Naive thymus-derived CD8-positive, alpha-beta T cell (primary cell): ENCODE results near the gene ADGRG4. TPM values are rescaled to one million over a fixed set of nuclear protein-coding genes. Genes with fewer than 3 reads are reported as not detected.
"Not testable (repeated sequence)": the region's sequence is repeated elsewhere in the genome, so short reads cannot be mapped to it uniquely, and the experiment has no call there.

Source experiments
- ATAC-seq, 2 donors: fragments of 150-1000 bp; cut with Tn5 transposase in 1 of 2; sonication (Bioruptor Pico), chemical (Tn5 transposase) in 1 of 2; 1 replicate in 1 of 2; 2 replicates in 1 of 2; pipeline ENCODE4 v1.10.0; 2021; ENCODE audit warnings: mild to moderate bottlenecking in 2 of 2, moderate library complexity in 2 of 2
- POLR2A ChIA-PET: fragments of 350-600 bp; sonication (Branson Sonifier 250); formaldehyde crosslinking; loops from one replicate; lab custom pipeline; 2021; ENCODE audit warnings: antibody characterized with exemption; lab: Charles Lee
- DNase-seq, 10 donors: peaks; one replicate each; pipeline versions ENCODE4 v3.0.0 to v3.0.0-alpha.2; 2020 to 2022
- H3K27ac Mint-ChIP-seq, 10 donors: one replicate each; pipeline ENCODE4 v1.8.0; 2020 to 2022; ENCODE audit warnings: mild to moderate bottlenecking in 10 of 10, mixed read lengths in 10 of 10, moderate library complexity in 4 of 10, inconsistent platforms in 1 of 10
- H3K27me3 Mint-ChIP-seq, 5 donors: one replicate each; pipeline ENCODE4 v1.8.0; 2021 to 2022; ENCODE audit warnings: mixed read lengths in 5 of 5
- H3K36me3 Mint-ChIP-seq, 3 donors: one replicate each; pipeline ENCODE4 v1.8.0; 2020 to 2022; ENCODE audit warnings: mixed read lengths in 3 of 3, mild to moderate bottlenecking in 2 of 3, inconsistent platforms in 1 of 3
- H3K4me1 Mint-ChIP-seq, 4 donors: one replicate each; pipeline ENCODE4 v1.8.0; 2021 to 2022; ENCODE audit warnings: mixed read lengths in 4 of 4
- H3K4me3 Mint-ChIP-seq, 10 donors: one replicate each; pipeline ENCODE4 v1.8.0; 2020 to 2022; ENCODE audit warnings: mild to moderate bottlenecking in 10 of 10, mixed read lengths in 10 of 10, moderate library complexity in 6 of 10, inconsistent platforms in 1 of 10
- H3K9me3 Mint-ChIP-seq, 9 donors: one replicate each; pipeline ENCODE4 v1.8.0; 2020 to 2022; ENCODE audit warnings: mixed read lengths in 9 of 9, mild to moderate bottlenecking in 3 of 9, inconsistent platforms in 1 of 9, moderate library complexity in 1 of 9
- polyA plus RNA-seq, 3 donors: library from polyadenylated mRNA; unstranded; fragments of 300-500 nt; fragmentation: Illumina TruSeq; gene quantifications; one replicate each; pipeline ENCODE4 v1.2.3, GENCODE V29; 2021
- total RNA-seq, 8 experiments: library from RNA in 2 of 8; stranded (reverse) in 2 of 8; gene quantifications; one replicate each; pipeline ENCODE4 v1.2.3 and lab custom pipeline; 2021 to 2026

ADGRG4 gene
- total and polyA plus RNA-seq, 5 experiments from 2014 or later: not detected

DNA sequence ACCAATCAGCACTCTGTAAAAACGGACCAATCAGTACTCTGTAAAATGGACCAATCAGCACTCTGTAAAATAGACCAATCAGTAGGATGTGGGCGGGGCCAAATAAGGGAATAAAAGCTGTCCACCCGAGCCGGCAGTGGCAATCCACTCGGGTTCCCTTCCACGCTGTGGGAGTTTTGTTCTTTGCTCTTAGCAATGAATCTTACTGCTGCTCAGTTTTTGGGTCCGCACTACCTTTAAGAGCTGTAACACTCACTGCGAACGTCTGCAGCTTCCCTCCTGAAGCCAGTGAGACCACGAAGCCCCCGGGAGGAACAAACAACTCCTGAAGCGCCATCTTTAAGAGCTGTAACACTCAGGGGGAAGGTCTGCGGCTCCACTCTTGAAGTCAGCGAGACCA, 120.6 kb downstream of the ADGRG4 start:
- POLR2A ChIA-PET: no interaction called here

DNA sequence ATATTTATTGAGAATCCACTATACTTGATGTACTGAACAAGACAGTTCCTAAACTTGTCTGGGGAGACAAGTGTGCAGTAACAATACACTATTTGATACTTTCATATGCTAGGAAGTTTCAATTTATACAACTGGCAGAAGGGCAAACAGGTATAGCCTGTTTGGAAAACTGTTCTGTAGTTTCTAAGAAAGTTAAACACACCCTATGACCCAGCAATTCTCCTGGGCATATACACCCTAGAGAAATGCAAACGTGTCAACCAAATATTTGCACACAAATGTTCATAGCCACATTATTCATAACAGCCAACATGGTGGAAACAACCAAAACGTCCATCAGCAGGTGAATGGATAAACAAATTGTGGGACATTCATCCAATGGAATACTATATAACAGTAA, 123.0 kb downstream of the ADGRG4 start:
- H3K27ac Mint-ChIP-seq: no peak overlapping the region
- H3K9me3 Mint-ChIP-seq: peaks cover 0 to 2% (median 0%) of the 10 kb centered on the region in 9 donors
- no peak for DNase-seq
- no peak for ATAC-seq
- no peaks in the 10 kb centered on the region for H3K27me3 Mint-ChIP-seq
- H3K36me3 Mint-ChIP-seq: no peaks in the 10 kb centered on the region
- H3K4me3 Mint-ChIP-seq: no peak overlapping the region
- POLR2A ChIA-PET: no interaction called here
- H3K4me1 Mint-ChIP-seq: no peaks in the 10 kb centered on the region

More for the DNA sequence above, 120.6 kb downstream of the ADGRG4 start:
- no peak overlapping the region for H3K27ac Mint-ChIP-seq
- no peaks in the 10 kb centered on the region for H3K36me3 Mint-ChIP-seq
- H3K27me3 Mint-ChIP-seq: peaks cover 0 to 2% (median 0%) of the 10 kb centered on the region in 5 donors
- no peak overlapping the region for H3K4me3 Mint-ChIP-seq
- H3K9me3 Mint-ChIP-seq: peaks cover 0 to 2% (median 0%) of the 10 kb centered on the region in 9 donors
- DNase-seq: no peak
- no peaks in the 10 kb centered on the region for H3K4me1 Mint-ChIP-seq
- no peak for ATAC-seq

DNA sequence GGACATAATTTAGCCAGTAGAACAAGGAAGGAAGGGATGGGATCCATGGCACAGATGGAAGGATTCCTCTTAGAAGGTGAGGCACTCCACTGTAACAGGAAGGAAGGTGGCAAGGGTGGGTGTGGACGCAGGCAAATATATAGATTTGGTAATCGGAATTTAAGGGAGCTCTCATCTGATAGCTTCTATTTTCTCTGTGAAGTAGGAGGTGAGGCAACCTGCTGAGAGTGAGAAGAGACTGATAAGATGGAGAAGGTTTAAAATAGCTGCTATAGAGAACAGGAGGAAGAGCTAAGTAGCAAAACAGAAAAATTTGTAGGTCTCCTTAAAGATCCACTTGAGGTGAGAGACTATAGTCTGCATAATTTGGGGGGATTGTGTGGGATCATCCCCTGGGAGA, 125.2 kb downstream of the ADGRG4 start:
- POLR2A ChIA-PET: no interaction called here
- ATAC-seq (no peak), DNase-seq (no peak)
- Mint-ChIP-seq H3K4me1 (peaks cover 0 to 2% (median 1%) of the 10 kb centered on the region in 4 donors), H3K36me3 (no peaks in the 10 kb centered on the region), H3K4me3 (no peak overlapping the region), H3K9me3 (no peaks in the 10 kb centered on the region), H3K27me3 (no peaks in the 10 kb centered on the region), H3K27ac (no peak overlapping the region)

DNA sequence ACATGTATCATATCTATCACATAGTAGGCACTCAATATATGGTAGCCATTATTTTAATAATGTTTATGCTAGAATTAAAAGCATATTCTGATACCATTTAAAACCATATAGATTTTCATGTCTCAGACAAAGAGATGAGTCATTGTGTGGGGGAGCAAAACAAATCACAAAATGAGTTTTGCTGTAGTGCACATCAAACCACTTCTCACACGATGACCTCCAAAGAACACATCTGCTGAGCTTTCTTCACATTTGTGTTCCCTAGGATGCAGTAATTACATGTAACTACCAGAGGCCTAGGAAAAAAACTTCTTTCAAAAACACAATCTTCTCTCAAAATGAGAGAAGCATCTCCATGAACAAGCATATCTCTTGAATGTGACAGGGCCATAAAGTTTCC, 130.9 kb downstream of the ADGRG4 start:
- H3K27me3 Mint-ChIP-seq: no peaks in the 10 kb centered on the region
- H3K9me3 Mint-ChIP-seq: no peaks in the 10 kb centered on the region
- H3K4me3 Mint-ChIP-seq: no peak overlapping the region
- H3K27ac Mint-ChIP-seq: no peak overlapping the region
- peaks cover 0 to 5% (median 2%) of the 10 kb centered on the region in 4 donors for H3K4me1 Mint-ChIP-seq
- POLR2A ChIA-PET: no interaction called here
- no peaks in the 10 kb centered on the region for H3K36me3 Mint-ChIP-seq
- ATAC-seq (no peak), DNase-seq (no peak)

DNA sequence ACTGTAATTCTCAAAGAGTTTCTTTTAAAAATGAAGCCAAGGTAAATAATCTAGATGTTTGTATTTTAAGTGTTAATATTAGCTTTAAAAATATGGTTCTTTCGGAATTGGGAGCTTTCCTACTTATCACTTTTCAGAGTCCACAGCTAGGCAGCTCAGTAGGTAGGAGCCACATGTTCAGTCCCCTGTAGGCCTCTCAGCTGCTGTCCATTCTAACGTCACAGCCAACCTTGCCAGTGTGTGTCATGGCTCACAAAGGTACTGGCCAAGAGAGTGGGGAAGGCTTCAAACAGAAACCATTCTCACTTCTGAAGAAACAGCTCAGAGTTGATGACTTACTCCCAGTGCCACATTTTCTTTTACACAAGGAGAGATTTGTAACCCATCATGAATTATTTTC, 137.0 kb downstream of the ADGRG4 start:
- no peaks in the 10 kb centered on the region for H3K36me3 Mint-ChIP-seq
- DNase-seq (no peak), ATAC-seq (no peak)
- H3K27me3 Mint-ChIP-seq: peaks cover 0 to 2% (median 0%) of the 10 kb centered on the region in 5 donors
- H3K4me3 Mint-ChIP-seq: no peak overlapping the region
- POLR2A ChIA-PET: no interaction called here
- peaks cover 0 to 3% (median 1%) of the 10 kb centered on the region in 4 donors for H3K4me1 Mint-ChIP-seq
- no peaks in the 10 kb centered on the region for H3K9me3 Mint-ChIP-seq
- H3K27ac Mint-ChIP-seq: no peak overlapping the region

DNA sequence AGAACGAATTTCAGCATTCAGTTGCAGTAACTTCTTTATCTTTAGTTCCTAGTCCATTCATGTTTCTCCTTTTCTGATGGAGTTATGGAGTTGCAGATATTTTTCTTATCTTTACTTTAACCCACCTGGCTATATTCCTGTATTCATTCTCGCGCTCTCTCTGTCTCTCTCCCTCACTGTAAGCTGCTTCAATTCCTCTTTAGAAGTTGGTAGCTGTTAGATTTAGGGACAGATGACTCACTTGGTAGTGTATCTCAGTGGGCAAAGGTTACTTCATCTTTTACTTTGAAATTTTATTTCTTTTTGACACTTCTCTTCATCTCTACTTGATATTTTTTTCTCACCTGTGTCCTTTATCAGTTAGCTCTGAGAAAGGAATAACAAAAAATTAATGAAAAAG, 137.4 kb downstream of the ADGRG4 start:
- H3K4me3 Mint-ChIP-seq: no peak overlapping the region
- H3K27ac Mint-ChIP-seq: no peak overlapping the region
- peaks cover 0 to 3% (median 1%) of the 10 kb centered on the region in 4 donors for H3K4me1 Mint-ChIP-seq
- POLR2A ChIA-PET: no interaction called here
- H3K36me3 Mint-ChIP-seq: no peaks in the 10 kb centered on the region
- DNase-seq (no peak), ATAC-seq (no peak)
- H3K27me3 Mint-ChIP-seq: peaks cover 0 to 2% (median 0%) of the 10 kb centered on the region in 5 donors
- H3K9me3 Mint-ChIP-seq: no peaks in the 10 kb centered on the region

DNA sequence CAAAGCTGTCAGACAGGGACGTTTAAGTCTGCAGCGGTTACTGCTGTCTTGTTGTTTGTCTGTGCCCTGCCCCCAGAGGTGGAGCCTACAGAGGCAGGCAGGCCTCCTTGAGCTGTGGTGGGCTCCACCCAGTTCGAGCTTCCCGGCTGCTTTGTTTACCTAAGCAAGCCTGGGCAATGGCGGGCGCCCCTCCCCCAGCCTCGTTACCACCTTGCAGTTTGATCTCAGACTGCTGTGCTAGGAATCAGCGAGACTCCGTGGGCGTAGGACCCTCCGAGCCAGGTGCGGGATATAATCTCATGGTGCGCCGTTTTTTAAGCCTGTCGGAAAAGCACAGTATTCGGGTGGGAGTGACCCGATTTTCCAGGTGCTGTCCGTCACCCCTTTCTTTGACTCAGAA, 144.9 kb downstream of the ADGRG4 start:
- ATAC-seq, H3K9me3 Mint-ChIP-seq, DNase-seq, H3K27me3 Mint-ChIP-seq, POLR2A ChIA-PET, H3K4me3 Mint-ChIP-seq, H3K27ac Mint-ChIP-seq, H3K4me1 Mint-ChIP-seq, H3K36me3 Mint-ChIP-seq: not testable (repeated sequence)

DNA sequence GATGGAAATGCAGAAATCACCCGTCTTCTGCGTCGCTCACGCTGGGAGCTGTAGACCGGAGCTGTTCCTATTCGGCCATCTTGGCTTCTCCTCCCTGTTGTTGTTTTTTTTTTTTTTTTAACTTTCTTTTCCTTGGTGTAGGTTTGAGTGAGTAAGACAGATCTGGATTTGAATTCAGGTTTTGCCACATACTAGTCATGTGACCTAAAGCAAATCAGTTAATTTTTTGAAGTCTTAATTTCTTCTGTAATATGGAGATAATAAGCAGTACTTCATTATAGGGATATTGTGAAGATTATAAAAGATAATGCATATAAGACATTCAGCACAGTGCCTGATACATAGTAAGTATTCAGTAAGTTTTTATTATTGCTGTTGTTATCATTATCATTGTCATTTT, 145.4 kb downstream of the ADGRG4 start:
- no peaks in the 10 kb centered on the region for H3K9me3 Mint-ChIP-seq
- no peak overlapping the region for H3K4me3 Mint-ChIP-seq
- no peaks in the 10 kb centered on the region for H3K36me3 Mint-ChIP-seq
- DNase-seq: no peak
- POLR2A ChIA-PET: no interaction called here
- no peaks in the 10 kb centered on the region for H3K27me3 Mint-ChIP-seq
- no peak for ATAC-seq
- H3K27ac Mint-ChIP-seq: no peak overlapping the region
- no peaks in the 10 kb centered on the region for H3K4me1 Mint-ChIP-seq

DNA sequence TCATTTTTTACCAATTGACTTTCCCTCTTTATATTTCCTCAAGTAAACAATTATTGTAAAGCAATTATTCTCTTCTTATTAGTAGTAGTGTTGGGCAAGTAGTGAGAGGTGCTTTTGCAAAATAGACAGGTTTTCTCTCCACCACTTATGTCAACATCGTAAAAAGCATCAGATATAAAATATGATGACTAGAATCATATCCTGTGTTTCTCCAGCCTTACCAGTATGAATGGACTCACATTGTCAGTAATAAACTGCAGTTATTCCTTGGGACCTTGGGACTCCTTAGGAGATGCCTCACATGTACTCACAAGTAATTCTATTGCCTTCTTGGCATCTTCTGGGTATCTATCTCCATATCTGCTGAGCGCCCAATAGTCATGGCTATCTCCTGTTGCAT, 146.5 kb downstream of the ADGRG4 start:
- H3K4me3 Mint-ChIP-seq: no peak overlapping the region
- POLR2A ChIA-PET: no interaction called here
- ATAC-seq (no peak), DNase-seq (no peak)
- H3K36me3 Mint-ChIP-seq: no peaks in the 10 kb centered on the region
- H3K4me1 Mint-ChIP-seq: no peaks in the 10 kb centered on the region
- no peaks in the 10 kb centered on the region for H3K9me3 Mint-ChIP-seq
- no peaks in the 10 kb centered on the region for H3K27me3 Mint-ChIP-seq
- no peak overlapping the region for H3K27ac Mint-ChIP-seq

DNA sequence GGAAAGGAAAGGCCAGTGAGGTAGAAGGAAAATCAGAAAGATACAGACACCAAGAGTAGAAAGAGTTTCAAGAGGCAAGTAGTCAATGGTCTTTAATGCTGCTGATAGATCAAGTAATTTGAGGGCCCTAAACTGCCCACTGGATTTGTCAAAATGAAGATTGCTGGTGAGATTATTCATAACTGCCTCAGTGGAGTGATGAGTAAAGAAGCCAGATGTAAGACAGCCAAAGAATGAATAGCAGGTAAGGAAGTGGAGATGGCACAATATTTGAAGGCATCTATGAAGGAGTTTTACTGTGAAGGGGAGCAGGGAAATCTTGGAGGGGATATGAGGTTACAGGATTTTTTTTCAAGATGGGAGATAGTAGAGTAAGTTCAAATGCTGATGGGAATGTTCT, 147.2 kb downstream of the ADGRG4 start:
- Mint-ChIP-seq H3K4me1 (no peaks in the 10 kb centered on the region), H3K9me3 (no peaks in the 10 kb centered on the region), H3K36me3 (no peaks in the 10 kb centered on the region), H3K27me3 (no peaks in the 10 kb centered on the region), H3K27ac (no peak overlapping the region), H3K4me3 (no peak overlapping the region)
- POLR2A ChIA-PET: no interaction called here
- no peak for DNase-seq
- no peak for ATAC-seq

DNA sequence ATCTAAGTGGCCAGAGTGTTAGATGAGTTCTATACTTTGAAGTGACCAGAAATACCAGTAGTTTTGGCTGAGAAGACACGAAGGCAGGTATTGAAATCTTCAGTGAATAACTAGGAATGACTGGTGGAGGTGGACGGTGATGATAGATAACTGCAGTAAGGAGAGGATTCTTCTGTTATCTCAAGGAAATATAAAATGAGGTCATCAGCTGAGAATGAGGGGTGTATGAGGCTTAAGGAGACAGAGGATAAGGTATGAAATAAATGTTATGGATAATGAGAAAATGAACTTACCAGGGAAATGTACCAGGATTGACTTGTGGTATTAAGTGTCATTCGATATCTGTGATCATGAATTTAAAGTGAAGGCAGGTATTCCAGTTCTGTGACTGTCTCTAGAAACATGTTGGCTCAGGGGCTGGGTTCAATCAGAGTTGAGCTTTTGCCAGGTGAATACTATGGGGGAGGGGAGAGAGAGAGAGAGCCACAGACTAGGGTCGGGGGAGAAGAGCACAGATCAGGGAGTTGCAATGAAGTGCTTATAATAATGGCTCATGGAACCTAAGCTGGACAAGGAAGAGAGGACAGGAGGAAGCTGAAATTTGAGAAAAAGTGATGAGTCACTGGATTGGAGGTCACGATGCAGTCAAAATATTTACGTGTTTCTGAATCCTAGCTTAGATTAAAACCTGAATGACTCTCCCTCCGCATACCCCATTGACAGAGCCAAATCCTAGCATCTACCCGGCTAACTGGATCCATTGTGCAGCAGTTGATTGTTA, 149.5 kb downstream of the ADGRG4 start:
- Mint-ChIP-seq H3K4me3 (no peak overlapping the region), H3K27ac (no peak overlapping the region), H3K4me1 (no peaks in the 10 kb centered on the region), H3K27me3 (no peaks in the 10 kb centered on the region), H3K36me3 (no peaks in the 10 kb centered on the region), H3K9me3 (no peaks in the 10 kb centered on the region)
- ATAC-seq (no peak), DNase-seq (no peak)
- POLR2A ChIA-PET: no interaction called here

DNA sequence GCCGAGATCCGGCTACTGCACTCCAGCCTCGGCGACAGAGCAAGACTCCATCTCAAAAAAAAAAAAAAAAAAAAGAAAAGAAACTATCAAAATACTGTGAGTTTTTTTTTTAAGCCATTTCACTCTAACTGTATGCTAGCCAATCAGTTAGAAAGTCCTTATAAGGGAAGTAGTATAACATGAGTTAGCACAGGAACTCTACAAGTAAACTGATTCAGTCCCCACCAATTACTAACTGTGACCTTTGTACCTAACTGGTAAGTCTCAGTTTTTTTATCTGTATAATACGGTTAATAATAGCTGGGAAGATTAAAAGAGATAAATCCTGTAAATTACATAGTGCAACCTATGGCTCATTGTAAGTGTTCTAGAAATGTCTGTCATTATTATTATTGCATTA, 151.9 kb downstream of the ADGRG4 start:
- ATAC-seq (no peak), DNase-seq (no peak)
- Mint-ChIP-seq H3K27ac (no peak overlapping the region), H3K9me3 (no peaks in the 10 kb centered on the region), H3K4me3 (no peak overlapping the region), H3K4me1 (no peaks in the 10 kb centered on the region), H3K36me3 (no peaks in the 10 kb centered on the region), H3K27me3 (peaks cover 0 to 2% (median 0%) of the 10 kb centered on the region in 5 donors)
- POLR2A ChIA-PET: interaction anchor here (0.8 kb wide), 1 partner anchor 76 kb away, joined by 6 read pairs; no protein-coding TSS in a partner anchor

DNA sequence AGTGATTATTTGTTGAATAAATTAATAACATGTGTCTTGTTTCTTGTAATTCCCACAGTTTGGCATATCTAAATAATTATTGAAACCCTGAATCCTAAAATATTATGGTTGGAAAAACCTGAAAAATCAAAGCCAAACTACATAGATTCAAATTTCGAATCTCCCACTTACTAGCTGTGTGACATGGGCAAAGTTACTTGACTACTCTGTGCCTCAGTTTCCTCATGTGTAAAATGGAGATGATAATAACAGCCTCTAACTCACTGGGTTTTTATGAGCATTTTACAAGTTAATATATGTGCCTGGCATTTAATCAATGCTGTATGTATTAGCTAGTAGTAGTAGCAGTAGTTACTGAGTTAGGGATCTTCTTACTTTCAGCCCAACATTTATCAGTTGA, 152.4 kb downstream of the ADGRG4 start:
- H3K36me3 Mint-ChIP-seq: no peaks in the 10 kb centered on the region
- POLR2A ChIA-PET: interaction anchor here (0.8 kb wide), 1 partner anchor 75 kb away, joined by 6 read pairs; no protein-coding TSS in a partner anchor
- H3K4me1 Mint-ChIP-seq: no peaks in the 10 kb centered on the region
- no peaks in the 10 kb centered on the region for H3K9me3 Mint-ChIP-seq
- peaks cover 0 to 2% (median 0%) of the 10 kb centered on the region in 5 donors for H3K27me3 Mint-ChIP-seq
- ATAC-seq (no peak), DNase-seq (no peak)
- H3K27ac Mint-ChIP-seq: no peak overlapping the region
- no peak overlapping the region for H3K4me3 Mint-ChIP-seq

DNA sequence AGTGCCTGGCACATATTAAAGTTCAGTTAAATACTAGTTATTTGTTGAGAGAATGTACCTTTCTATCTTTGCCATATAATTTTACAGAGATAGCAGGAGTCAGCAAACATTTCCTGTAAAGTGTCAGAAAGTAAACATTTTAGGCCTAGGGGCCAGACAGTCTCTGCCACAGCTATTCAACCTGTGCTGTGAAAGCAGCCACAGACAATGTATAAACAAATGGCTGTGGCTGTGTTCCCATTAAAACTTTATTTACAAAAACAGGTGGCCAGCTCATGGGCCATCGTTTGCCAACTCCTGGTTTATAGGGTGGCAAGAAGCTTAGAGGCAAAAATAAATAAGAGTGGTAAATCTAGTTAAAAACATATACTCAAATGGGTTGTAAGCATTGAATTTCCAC, 153.0 kb downstream of the ADGRG4 start:
- Mint-ChIP-seq H3K36me3 (no peaks in the 10 kb centered on the region), H3K4me3 (no peak overlapping the region), H3K4me1 (no peaks in the 10 kb centered on the region), H3K27ac (no peak overlapping the region), H3K27me3 (peaks cover 0 to 2% (median 0%) of the 10 kb centered on the region in 5 donors), H3K9me3 (no peaks in the 10 kb centered on the region)
- POLR2A ChIA-PET: no interaction called here
- ATAC-seq (no peak), DNase-seq (no peak)
